Progenitor cell of endocrine pancreas (in vitro differentiated cells): ENCODE data around the gene PRKN. TPM values are rescaled to one million over a fixed set of nuclear protein-coding genes. Genes with fewer than 3 reads are reported as not detected.

Source experiments
- DNase-seq: peaks from one replicate; pipeline ENCODE4 v3.0.0; 2021; ENCODE audit warnings: low spot score; ENCODE audit not compliant: unreplicated experiment
- H3K27ac Mint-ChIP-seq: 2 replicates; pipeline ENCODE4 v1.8.0; 2021; ENCODE audit warnings: mild to moderate bottlenecking, moderate library complexity, mixed read lengths
- H3K27me3 Mint-ChIP-seq: 2 replicates; pipeline ENCODE4 v1.8.0; 2021; ENCODE audit warnings: mixed read lengths
- H3K36me3 Mint-ChIP-seq: 2 replicates; pipeline ENCODE4 v1.8.0; 2022; ENCODE audit warnings: mixed read lengths; ENCODE audit not compliant: insufficient read depth
- H3K4me1 Mint-ChIP-seq: 2 replicates; pipeline ENCODE4 v1.8.0; 2021; ENCODE audit warnings: low read depth, mixed read lengths
- H3K4me3 Mint-ChIP-seq: 2 replicates; pipeline ENCODE4 v1.8.0; 2021; ENCODE audit warnings: low read depth, mild to moderate bottlenecking, moderate library complexity, mixed read lengths
- H3K9me3 Mint-ChIP-seq: 2 replicates; pipeline ENCODE4 v1.8.0; 2021; ENCODE audit warnings: low read depth, mixed read lengths
- CTCF ChIP-seq: fragments of 200-600 bp; sonication (generic); IDR thresholded peaks from one replicate; pipeline ENCODE4 v1.5.0; 2021; ENCODE audit warnings: antibody characterized with exemption, mild to moderate bottlenecking; ENCODE audit not compliant: unreplicated experiment
- total RNA-seq: library from RNA; stranded (reverse); gene quantifications from 2 replicates; pipeline ENCODE4 v1.2.1, GENCODE V29; 2021

The PRKN gene
- total RNA-seq, 1 donor from 2014 or later: 4.6 TPM

- no peak for TF ChIP-seq CTCF
- Mint-ChIP-seq H3K9me3 (no peaks in the 10 kb centered on the region), H3K27me3 (peaks cover 10% of the 10 kb centered on the region), H3K4me1 (no peaks in the 10 kb centered on the region), H3K27ac (no peak overlapping the region), H3K36me3 (no peaks in the 10 kb centered on the region), H3K4me3 (no peak overlapping the region)
- no peak for DNase-seq
Observed at GRCh38 chr6:162260027-162260426, 467.5 kb downstream of the PRKN start.

- no peak for DNase-seq
- H3K27me3 Mint-ChIP-seq: peaks cover 7% of the 10 kb centered on the region
- H3K4me3 Mint-ChIP-seq: no peak overlapping the region
- no peaks in the 10 kb centered on the region for H3K36me3 Mint-ChIP-seq
- H3K9me3 Mint-ChIP-seq: no peaks in the 10 kb centered on the region
- peaks cover 5% of the 10 kb centered on the region for H3K4me1 Mint-ChIP-seq
- no peak overlapping the region for H3K27ac Mint-ChIP-seq
- TF ChIP-seq CTCF: no peak
Observed at GRCh38 chr6:162258647-162259046, 468.9 kb downstream of the PRKN start.

- H3K4me3 Mint-ChIP-seq: no peak overlapping the region
- peaks cover 5% of the 10 kb centered on the region for H3K4me1 Mint-ChIP-seq
- no peak overlapping the region for H3K27ac Mint-ChIP-seq
- no peak for DNase-seq
- peaks cover 14% of the 10 kb centered on the region for H3K27me3 Mint-ChIP-seq
- TF ChIP-seq CTCF: no peak
- no peaks in the 10 kb centered on the region for H3K9me3 Mint-ChIP-seq
- H3K36me3 Mint-ChIP-seq: no peaks in the 10 kb centered on the region
Observed at GRCh38 chr6:162256361-162256760, 471.2 kb downstream of the PRKN start.

- H3K4me1 Mint-ChIP-seq: peaks cover 10% of the 10 kb centered on the region
- TF ChIP-seq CTCF: peak; percentile 37
- no peak for DNase-seq
Observed at GRCh38 chr6:162251257-162251656, 476.3 kb downstream of the PRKN start.

GRCh38 chr6:162249907-162250642, 477.5 kb downstream of the PRKN start:
- Mint-ChIP-seq H3K27ac (no peak overlapping the region), H3K36me3 (no peaks in the 10 kb centered on the region), H3K27me3 (peaks cover 14% of the 10 kb centered on the region), H3K9me3 (no peaks in the 10 kb centered on the region), H3K4me1 (peaks cover 14% of the 10 kb centered on the region), H3K4me3 (no peak overlapping the region)
- no peak for TF ChIP-seq CTCF
- no peak for DNase-seq

More at GRCh38 chr6:162251257-162251656, 476.3 kb downstream of the PRKN start:
- H3K9me3 Mint-ChIP-seq: no peaks in the 10 kb centered on the region
- H3K36me3 Mint-ChIP-seq: no peaks in the 10 kb centered on the region
- H3K27me3 Mint-ChIP-seq: peaks cover 11% of the 10 kb centered on the region
- H3K27ac Mint-ChIP-seq: no peak overlapping the region
- no peak overlapping the region for H3K4me3 Mint-ChIP-seq
